ENCODE results near the gene DPP10. TPM values are rescaled to one million over a fixed set of nuclear protein-coding genes. Genes with fewer than 3 reads are reported as not detected.

Gene DPP10
- total and polyA plus RNA-seq, 4 donors = 0.04 to 4.1 (median 0.48) TPM

- Histone ChIP-seq H3K9me3 (ENCODE audit: control insufficient read depth in 4 of 4, low read length in 3 of 4) (no peaks in the 10 kb centered on the region), H3K27ac (ENCODE audit: low read depth in 1 of 2, low read length in 2 of 2) (no peak overlapping the region), H3K36me3 (ENCODE audit: control insufficient read depth in 4 of 4, insufficient read depth in 3 of 4, low read depth in 1 of 4, low read length in 3 of 4) (no peaks in the 10 kb centered on the region), H3K9ac (ENCODE audit: low read depth in 1 of 2, low read length in 2 of 2) (no peak overlapping the region), H3K4me1 (ENCODE audit: control insufficient read depth in 4 of 4, insufficient read depth in 4 of 4, low read length in 3 of 4) (no peaks in the 10 kb centered on the region), H3K27me3 (ENCODE audit: control insufficient read depth in 4 of 4, insufficient read depth in 4 of 4, low read length in 3 of 4) (no peaks in the 10 kb centered on the region), H3K4me3 (ENCODE audit: low read depth in 1 of 3, low read length in 3 of 3) (no peak overlapping the region)
- TF ChIP-seq HNF4A (conservative IDR thresholded peaks at IDR 0.05) = no peak
- TF ChIP-seq YY1 (IDR thresholded peaks at IDR 0.05) = no peak
- TF ChIP-seq FOXA1 (IDR thresholded peaks at IDR 0.05) = no peak
- TF ChIP-seq, protein P1, sequence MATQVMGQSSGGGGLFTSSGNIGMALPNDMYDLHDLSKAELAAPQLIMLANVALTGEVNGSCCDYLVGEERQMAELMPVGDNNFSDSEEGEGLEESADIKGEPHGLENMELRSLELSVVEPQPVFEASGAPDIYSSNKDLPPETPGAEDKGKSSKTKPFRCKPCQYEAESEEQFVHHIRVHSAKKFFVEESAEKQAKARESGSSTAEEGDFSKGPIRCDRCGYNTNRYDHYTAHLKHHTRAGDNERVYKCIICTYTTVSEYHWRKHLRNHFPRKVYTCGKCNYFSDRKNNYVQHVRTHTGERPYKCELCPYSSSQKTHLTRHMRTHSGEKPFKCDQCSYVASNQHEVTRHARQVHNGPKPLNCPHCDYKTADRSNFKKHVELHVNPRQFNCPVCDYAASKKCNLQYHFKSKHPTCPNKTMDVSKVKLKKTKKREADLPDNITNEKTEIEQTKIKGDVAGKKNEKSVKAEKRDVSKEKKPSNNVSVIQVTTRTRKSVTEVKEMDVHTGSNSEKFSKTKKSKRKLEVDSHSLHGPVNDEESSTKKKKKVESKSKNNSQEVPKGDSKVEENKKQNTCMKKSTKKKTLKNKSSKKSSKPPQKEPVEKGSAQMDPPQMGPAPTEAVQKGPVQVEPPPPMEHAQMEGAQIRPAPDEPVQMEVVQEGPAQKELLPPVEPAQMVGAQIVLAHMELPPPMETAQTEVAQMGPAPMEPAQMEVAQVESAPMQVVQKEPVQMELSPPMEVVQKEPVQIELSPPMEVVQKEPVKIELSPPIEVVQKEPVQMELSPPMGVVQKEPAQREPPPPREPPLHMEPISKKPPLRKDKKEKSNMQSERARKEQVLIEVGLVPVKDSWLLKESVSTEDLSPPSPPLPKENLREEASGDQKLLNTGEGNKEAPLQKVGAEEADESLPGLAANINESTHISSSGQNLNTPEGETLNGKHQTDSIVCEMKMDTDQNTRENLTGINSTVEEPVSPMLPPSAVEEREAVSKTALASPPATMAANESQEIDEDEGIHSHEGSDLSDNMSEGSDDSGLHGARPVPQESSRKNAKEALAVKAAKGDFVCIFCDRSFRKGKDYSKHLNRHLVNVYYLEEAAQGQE (IDR thresholded peaks at IDR 0.05) = no peak
- TF ChIP-seq RXRA (IDR thresholded peaks at IDR 0.05) = no peak
- TF ChIP-seq ATF3 (IDR thresholded peaks at IDR 0.05) = no peak
- no peak for TF ChIP-seq EGR1 (IDR thresholded peaks at IDR 0.05; ENCODE audit: low read depth in 2 of 2)
- TF ChIP-seq FOXA2 (IDR thresholded peaks at IDR 0.05) = no peak
- TF ChIP-seq JUND (IDR thresholded peaks at IDR 0.05) = no peak
- TF ChIP-seq TAF1 (conservative IDR thresholded peaks at IDR 0.05) = no peak
- TF ChIP-seq HNF4G (IDR thresholded peaks at IDR 0.05) = no peak
- no peak for DNase-seq (ENCODE audit: low spot score)
- WGBS = 54% methylated on average over 4 of the region's 4 CpGs
Observed at GRCh38 chr2:115491186-115491793, 1048.8 kb downstream of the DPP10 start.

GRCh38 chr2:115505331-115505730 is 1062.9 kb downstream of the DPP10 start:
- DNase-seq (ENCODE audit: low spot score) = no peak
- no peak for TF ChIP-seq MAX (IDR thresholded peaks at IDR 0.05)
- TF ChIP-seq, protein P1 (IDR thresholded peaks at IDR 0.05) = no peak
- no peak for TF ChIP-seq EGR1 (IDR thresholded peaks at IDR 0.05; ENCODE audit: low read depth in 2 of 2)
- no peak for TF ChIP-seq ZBTB33 (IDR thresholded peaks at IDR 0.05)
- no peak for TF ChIP-seq GABPA (IDR thresholded peaks at IDR 0.05 in 1 of 2, conservative IDR thresholded peaks at IDR 0.05 in 1 of 2)
- no peak for TF ChIP-seq HNF4A (conservative IDR thresholded peaks at IDR 0.05)
- no peak for TF ChIP-seq HNF4G (IDR thresholded peaks at IDR 0.05)
- no peak for TF ChIP-seq RAD21 (IDR thresholded peaks at IDR 0.05)
- no peak for TF ChIP-seq SP1 (IDR thresholded peaks at IDR 0.05)
- no peak for TF ChIP-seq TAF1 (conservative IDR thresholded peaks at IDR 0.05)
- TF ChIP-seq RXRA (IDR thresholded peaks at IDR 0.05) = no peak
- no peak for TF ChIP-seq NR2F2 (IDR thresholded peaks at IDR 0.05)
- TF ChIP-seq JUND (IDR thresholded peaks at IDR 0.05) = no peak
- no peak for TF ChIP-seq ATF3 (IDR thresholded peaks at IDR 0.05)
- no peak for TF ChIP-seq FOXA2 (IDR thresholded peaks at IDR 0.05)
- TF ChIP-seq CTCF (IDR thresholded peaks at IDR 0.05; ENCODE audit: low read depth, low read length, missing input control) = no peak
- no peak for TF ChIP-seq FOXA1 (IDR thresholded peaks at IDR 0.05)
- TF ChIP-seq YY1 (IDR thresholded peaks at IDR 0.05) = no peak
- H3K9me3 ChIP-seq (ENCODE audit: control insufficient read depth in 4 of 4, low read length in 3 of 4) = peaks cover 0 to 3% (median 0%) of the 10 kb centered on the region in 4 donors
- H3K27ac ChIP-seq (ENCODE audit: low read depth in 1 of 2, low read length in 2 of 2) = no peak overlapping the region
- H3K36me3 ChIP-seq (ENCODE audit: control insufficient read depth in 4 of 4, insufficient read depth in 3 of 4, low read depth in 1 of 4, low read length in 3 of 4) = no peaks in the 10 kb centered on the region
- H3K27me3 ChIP-seq (ENCODE audit: control insufficient read depth in 4 of 4, insufficient read depth in 4 of 4, low read length in 3 of 4) = no peaks in the 10 kb centered on the region
- no peak overlapping the region for H3K9ac ChIP-seq (ENCODE audit: low read depth in 1 of 2, low read length in 2 of 2)
- no peaks in the 10 kb centered on the region for H3K4me1 ChIP-seq (ENCODE audit: control insufficient read depth in 4 of 4, insufficient read depth in 4 of 4, low read length in 3 of 4)
- WGBS = 53% methylated on average over 3 of the region's 3 CpGs
- no peak overlapping the region for H3K4me3 ChIP-seq (ENCODE audit: low read depth in 1 of 3, low read length in 3 of 3)

Measured in liver (tissue), 9 donors.